Stimulated activated CD4-positive, alpha-beta T cell treated with anti-CD3 and anti-CD28 coated beads, Interleukin-4, amount 100 ng/mL, for 4 hours (primary cell): ENCODE results near the gene NAT10.
"Not testable (repeated sequence)": the region's sequence is repeated elsewhere in the genome, so short reads cannot be mapped to it uniquely, and the experiment has no call there.

Experiments used
- DNase-seq, 2 experiments: peaks; one replicate each; pipeline ENCODE4 v3.0.0-alpha.2; 2020

NAT10 gene

DNA sequence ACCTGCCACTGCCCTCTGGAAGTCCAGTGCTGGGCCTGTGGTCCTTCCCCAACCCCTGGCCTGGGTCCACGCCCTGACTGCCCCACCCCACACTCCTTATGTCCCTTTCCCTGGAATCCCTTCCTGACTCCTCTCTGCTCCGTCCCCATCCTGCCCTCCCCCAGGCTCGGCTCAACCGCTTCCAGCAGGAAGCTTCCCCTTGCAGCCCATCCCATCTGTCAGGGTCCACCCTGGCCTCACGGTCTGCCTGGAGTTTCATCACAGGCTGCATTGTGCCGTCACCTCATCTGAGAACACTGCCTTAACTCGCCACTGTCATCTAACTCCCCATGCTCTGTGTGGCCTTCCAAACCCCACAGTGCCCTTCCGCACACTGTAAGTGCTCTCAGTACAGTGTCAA lies 64.3 kb downstream of the NAT10 start:
- DNase-seq, result no peak

- no peak for DNase-seq
Measured at GRCh38 chr11:34173050-34173449, 67.6 kb downstream of the NAT10 start.

- DNase-seq, result peak; percentile 76 to 83
Measured at GRCh38 chr11:34174412-34175041, 69.1 kb downstream of the NAT10 start.

DNA sequence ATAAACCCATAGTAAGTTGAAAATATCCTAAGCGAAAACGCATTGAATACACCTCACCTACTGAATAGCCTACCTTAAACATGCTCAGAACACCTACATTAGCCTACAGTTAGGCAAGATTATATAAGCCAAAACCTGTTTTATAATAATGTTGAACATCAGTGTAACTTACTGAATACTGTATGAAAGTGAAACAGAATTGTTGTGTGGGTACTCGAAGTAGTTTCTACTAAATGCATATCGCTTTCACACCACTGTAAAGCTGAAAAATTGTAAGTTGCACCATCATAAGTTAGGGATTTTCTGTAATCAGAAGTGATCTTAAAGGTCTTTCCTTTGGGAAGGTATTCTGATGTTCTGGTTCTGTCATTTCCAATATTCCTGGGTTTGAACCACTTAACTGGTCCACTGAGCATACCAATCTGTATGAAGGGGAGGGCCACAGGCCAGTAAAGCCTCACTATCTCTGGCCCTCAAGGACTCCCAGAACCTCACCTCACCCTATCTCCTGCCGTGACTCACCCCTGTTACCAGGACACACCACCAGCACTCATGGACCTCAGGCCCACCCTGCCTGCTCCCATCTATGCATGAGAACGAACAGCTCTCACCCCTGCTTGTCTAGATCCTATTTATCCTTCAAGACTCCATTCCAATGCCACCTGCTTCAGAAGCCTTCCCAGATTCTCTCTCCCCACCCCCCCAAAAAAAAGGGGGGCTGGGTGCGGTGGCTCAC lies 70.0 kb downstream of the NAT10 start:
- no peak for DNase-seq

- no peak for DNase-seq
Measured at GRCh38 chr11:34176751-34177209, 71.4 kb downstream of the NAT10 start.

DNA sequence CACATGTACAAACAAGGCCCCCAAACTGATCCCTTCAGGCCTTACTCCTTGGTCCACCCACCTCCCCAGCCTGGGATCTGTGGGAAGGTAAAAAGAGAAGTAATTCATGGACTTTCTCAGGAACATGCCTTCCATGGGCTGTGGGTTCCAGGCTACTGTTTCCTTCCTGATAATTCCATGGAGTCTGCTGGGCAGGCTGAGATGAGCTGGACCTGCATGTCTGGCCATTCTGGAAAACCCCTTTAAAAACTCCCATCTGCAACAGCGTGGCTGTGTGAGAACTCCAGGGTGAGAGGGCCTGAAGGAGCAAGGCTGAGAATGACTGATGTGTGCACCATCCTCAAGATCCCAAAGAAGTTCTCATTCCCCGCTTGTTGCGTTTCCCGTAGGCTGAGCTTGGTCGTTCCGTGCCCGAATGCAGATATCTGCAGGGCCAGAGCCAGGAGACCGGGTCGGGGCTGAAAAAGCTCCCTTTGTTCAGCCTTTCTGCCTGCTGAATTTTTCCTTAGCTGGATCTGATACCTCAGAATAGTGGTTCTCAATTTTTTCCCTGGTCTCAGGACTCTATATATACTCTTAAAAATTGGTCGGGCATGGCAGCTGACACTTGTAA lies 72.9 kb downstream of the NAT10 start:
- no peak for DNase-seq

GRCh38 chr11:34179026-34179675 lies 73.7 kb downstream of the NAT10 start:
- no peak for DNase-seq

- no peak for DNase-seq
Measured at GRCh38 chr11:34180040-34180813, 74.8 kb downstream of the NAT10 start.

- DNase-seq, result not testable (repeated sequence)
Measured at GRCh38 chr11:34180814-34181165, 75.4 kb downstream of the NAT10 start.

- no peak for DNase-seq
Measured at GRCh38 chr11:34181251-34181650, 75.8 kb downstream of the NAT10 start.

DNA sequence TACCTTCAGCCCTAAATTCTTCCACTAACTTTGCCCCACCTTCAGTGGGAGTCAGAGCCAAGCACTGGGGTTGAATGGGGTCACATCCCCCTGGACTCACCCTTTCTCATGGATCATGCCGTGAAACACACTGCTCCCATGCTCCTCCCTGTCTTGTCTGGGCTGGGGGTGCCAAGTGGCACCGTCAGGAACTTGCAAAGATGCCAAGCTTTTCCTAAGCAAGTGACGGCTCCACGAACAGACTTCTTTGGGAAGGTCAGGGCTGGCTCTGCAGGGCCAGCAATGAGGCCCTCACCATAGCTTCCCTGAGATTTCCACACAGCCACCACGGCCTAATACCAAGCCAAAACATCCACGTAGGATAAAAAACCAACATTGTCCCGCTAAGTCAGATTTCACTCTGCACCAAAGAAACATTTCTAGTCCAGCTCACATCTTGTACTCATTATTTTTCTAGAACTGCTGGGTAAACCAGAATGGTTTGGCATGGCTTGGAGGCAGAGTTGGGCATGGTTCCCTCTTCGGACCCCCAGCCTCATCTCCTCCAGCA lies 76.5 kb downstream of the NAT10 start:
- DNase-seq, result no peak

DNA sequence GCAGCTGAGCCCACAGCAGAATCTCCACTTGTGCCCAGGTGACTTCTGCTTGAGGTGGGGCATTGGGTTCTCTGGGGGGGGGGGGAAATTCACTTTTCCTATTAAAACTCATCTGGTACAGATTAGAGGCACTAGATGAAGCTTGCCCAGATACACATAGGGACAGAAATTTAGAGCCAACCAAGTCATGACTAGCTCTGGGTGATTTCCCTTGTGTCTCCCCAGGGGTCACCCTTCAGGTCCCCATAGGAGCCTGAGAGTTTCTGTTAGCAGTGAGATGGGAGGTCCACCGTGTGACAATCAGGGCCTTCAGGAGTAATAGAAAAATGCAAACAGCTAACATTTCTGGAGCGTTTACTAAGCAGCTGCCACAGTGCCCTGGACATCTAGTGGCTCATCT lies 77.0 kb downstream of the NAT10 start:
- DNase-seq, result no peak

- DNase-seq, result no peak
Measured at GRCh38 chr11:34182921-34183685, 77.7 kb downstream of the NAT10 start.

DNA sequence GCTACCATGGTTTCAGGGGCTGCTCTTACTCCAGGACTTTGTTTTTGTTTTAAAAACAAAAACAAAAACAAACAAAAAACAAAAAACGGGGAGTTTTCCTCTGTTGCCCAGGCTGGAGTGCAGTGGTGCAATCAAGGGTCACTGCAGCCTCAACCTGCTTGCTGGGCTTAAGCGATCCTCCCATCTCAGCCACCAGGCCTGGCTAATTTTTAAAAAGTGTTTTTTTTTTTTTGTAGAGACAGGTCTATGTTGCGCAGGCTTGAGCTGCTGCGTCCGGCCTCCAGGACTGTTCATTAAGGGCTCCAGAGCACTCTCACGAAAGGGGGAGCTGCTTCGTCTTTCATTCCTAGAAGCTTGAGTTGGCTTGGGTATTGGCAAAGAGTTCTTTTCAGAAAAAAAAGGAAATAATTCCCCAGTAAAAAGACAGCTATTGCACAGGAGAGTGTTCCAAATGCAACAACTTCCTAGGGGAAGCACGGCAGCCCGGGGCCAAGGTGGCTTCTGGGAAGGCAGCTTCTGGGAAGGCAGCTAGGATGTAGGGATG lies 78.5 kb downstream of the NAT10 start:
- DNase-seq, result no peak

GRCh38 chr11:34184505-34185015 lies 79.1 kb downstream of the NAT10 start:
- no peak for DNase-seq

DNA sequence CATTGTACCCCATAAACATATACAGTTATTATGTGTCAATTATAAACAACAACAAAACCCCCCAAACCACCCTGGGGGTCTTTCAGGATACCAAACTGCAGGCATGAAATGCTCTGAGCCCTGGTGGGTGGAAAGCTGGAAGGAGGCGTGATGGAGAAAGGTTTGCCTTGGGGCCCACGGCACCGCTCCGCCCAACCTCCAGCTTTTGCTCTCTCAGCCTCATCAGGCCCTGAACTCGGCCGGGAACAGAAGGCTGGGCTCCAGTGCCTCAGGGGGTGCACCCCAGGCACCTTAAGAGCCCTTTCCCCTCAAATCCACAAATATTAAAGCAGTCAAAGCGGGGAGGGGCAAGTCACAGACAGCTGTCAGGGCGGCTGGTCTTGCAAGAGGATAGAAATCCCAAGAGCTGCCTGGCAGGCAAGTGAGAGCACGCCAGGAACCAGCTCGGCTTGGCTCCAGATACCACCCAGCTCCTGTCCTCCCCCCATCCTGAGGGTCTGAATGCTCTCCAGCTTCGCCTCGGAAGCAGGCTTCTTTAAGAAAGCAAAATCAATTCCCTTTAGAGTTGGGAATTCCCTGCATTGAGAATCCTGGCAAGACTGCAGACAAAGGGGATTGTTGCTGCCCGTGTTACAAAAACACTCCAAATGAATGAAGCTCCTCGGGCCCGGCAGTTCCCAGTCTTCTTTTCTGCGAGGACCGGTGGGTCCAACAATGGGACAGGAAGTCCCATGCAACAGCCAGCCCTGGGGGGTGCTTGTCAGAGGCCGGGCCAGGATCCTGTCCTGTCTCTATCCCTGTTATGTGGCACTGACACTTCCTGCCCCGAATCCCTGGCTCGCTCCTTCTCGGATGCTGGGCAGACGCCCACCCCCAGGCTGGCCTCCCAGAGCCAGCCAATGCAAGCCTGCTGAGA lies 80.8 kb downstream of the NAT10 start:
- DNase-seq, result no peak

GRCh38 chr11:34188181-34188580 lies 82.8 kb downstream of the NAT10 start:
- DNase-seq, result no peak

- no peak for DNase-seq
Measured at GRCh38 chr11:34189191-34189590, 83.8 kb downstream of the NAT10 start.

GRCh38 chr11:34190192-34191139 lies 85.0 kb downstream of the NAT10 start:
- DNase-seq, result no peak
